ENCODE data around the gene HUNK.
"Not testable (repeated sequence)": the region's sequence is repeated elsewhere in the genome, so short reads cannot be mapped to it uniquely, and the experiment has no call there.

HUNK gene

GRCh38 chr21:31946231-31946630 lies 73.4 kb downstream of the HUNK start:
- no peak for TF ChIP-seq CTCF (IDR thresholded peaks at IDR 0.05; ENCODE audit: low read depth, low read length)
- H3K4me3 ChIP-seq (replicated peaks in 1 of 2; ENCODE audit: low read depth in 2 of 2, low read length in 2 of 2) = no peak overlapping the region
- DNase-seq (ENCODE audit: low read depth in 2 of 2) = no peak

- not testable (repeated sequence) for H3K4me3 ChIP-seq (replicated peaks in 1 of 2; ENCODE audit: low read depth in 2 of 2, low read length in 2 of 2)
These were observed 74.2 kb downstream of the HUNK start for GRCh38 chr21:31946876-31947550.

DNA sequence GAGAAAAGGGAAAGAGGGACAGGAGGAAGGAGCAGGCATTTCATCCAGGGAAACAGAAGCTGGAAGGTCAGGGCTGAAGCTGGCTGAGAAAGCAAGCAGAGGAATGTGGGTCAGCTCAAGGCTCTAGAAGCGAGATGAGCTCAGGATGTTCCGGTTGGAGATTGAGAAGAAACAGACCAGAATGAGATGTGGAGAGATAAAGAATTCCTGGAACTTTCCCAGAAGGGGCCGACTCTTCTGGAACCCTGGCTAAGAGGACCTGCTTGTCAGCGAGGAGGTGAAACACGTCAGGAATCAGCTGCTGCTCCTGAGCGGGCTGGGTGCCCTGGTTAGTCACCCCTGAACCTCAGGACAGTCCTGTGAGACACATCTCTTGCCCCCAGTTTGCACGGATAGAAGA lies 75.9 kb downstream of the HUNK start:
- H3K4me3 ChIP-seq (replicated peaks in 1 of 2; ENCODE audit: low read depth in 2 of 2, low read length in 2 of 2) = no peak overlapping the region
- DNase-seq (ENCODE audit: low read depth in 2 of 2) = no peak
- TF ChIP-seq CTCF (IDR thresholded peaks at IDR 0.05; ENCODE audit: low read depth, low read length) = no peak

More at GRCh38 chr21:31946876-31947550, 74.2 kb downstream of the HUNK start:
- peak; percentile 1 to 14 for DNase-seq (ENCODE audit: low read depth in 2 of 2)

DNA sequence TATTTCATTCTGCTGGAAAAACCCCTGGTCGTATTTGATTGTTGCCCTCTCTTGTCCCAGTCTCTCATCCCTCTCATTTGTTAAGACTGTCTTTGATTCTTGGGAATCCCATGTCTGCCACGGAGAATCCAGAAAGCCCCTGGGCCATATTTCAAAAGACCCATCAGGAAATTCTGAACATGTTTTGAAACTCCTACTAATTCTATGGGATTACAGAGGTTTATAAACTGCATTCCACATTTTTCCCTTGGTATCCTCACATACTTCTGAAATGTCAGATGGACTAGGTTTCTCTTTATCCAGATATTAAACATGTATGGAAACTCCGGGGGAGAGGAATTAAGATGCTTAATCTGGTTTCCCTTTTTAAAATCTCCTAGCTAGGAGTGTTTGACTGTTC lies 80.0 kb downstream of the HUNK start:
- no peak for TF ChIP-seq CTCF (IDR thresholded peaks at IDR 0.05; ENCODE audit: low read depth, low read length)
- no peak overlapping the region for H3K4me3 ChIP-seq (replicated peaks in 1 of 2; ENCODE audit: low read depth in 2 of 2, low read length in 2 of 2)
- no peak for DNase-seq (ENCODE audit: low read depth in 2 of 2)

DNA sequence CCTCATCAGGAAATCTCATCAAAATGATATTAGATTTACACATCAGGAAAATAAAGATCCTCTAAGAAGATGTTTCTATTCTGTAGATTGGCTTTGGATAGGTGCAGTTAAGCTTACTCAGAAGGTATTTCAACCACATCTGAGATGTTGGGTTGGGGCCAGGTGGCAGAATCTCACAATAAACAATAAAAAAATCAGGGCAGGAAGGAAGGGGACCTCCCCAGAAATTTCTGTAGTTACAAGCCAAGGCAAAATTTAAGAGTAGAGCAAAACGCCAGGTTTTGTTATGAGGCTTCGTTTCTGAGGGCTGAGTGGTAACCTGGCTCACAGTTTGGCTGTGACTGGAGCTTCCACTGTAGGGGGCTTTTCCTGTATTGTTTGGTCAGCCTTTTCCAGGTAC lies 84.8 kb downstream of the HUNK start:
- no peak overlapping the region for H3K4me3 ChIP-seq (replicated peaks in 1 of 2; ENCODE audit: low read depth in 2 of 2, low read length in 2 of 2)
- no peak for TF ChIP-seq CTCF (IDR thresholded peaks at IDR 0.05; ENCODE audit: low read depth, low read length)
- no peak for DNase-seq (ENCODE audit: low read depth in 2 of 2)

GRCh38 chr21:31959881-31960280 lies 87.1 kb downstream of the HUNK start:
- DNase-seq (ENCODE audit: low read depth in 2 of 2) = no peak
- H3K4me3 ChIP-seq (replicated peaks in 1 of 2; ENCODE audit: low read depth in 2 of 2, low read length in 2 of 2) = no peak overlapping the region
- TF ChIP-seq CTCF (IDR thresholded peaks at IDR 0.05; ENCODE audit: low read depth, low read length) = no peak

DNA sequence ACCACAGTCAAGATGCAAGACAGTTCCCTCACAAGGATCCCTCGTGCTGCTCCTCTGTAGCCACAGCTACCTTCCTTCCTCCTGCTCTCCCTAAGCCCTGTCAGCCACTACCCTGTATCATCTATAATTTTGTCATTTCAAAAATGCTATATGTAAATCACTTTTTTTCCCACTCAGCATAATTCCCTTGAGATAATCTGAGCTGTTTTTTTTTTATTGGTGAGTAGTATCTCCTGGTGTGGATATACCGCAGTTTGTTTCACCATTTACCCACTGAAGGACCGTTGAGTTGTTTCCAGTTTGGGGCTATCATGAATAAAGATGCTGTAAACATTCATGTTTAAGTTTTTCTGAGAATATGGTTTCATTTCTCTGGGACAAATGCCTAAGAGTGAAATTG lies 88.2 kb downstream of the HUNK start:
- TF ChIP-seq CTCF (IDR thresholded peaks at IDR 0.05; ENCODE audit: low read depth, low read length) = no peak
- DNase-seq (ENCODE audit: low read depth in 2 of 2) = no peak

More for the DNA sequence above, 88.2 kb downstream of the HUNK start:
- no peak overlapping the region for H3K4me3 ChIP-seq (replicated peaks in 1 of 2; ENCODE audit: low read depth in 2 of 2, low read length in 2 of 2)
